NCI-H2107 treated with DMSO at 0.1 percent for 48 hours (cell line): ENCODE results near the gene MTA2.
"Not testable (repeated sequence)": the region's sequence is repeated elsewhere in the genome, so short reads cannot be mapped to it uniquely, and the experiment has no call there.

Source experiments
- DNase-seq: peaks from one replicate; lab custom pipeline; 2025; ENCODE audit not compliant: unreplicated experiment; lab: John Stamatoyannopoulos, UW

Gene MTA2

GRCh38 chr11:62592989-62593421 is 8.7 kb downstream of the MTA2 start:
- DNase-seq: no peak

GRCh38 chr11:62592146-62592815 is 9.4 kb downstream of the MTA2 start:
- no peak for DNase-seq

GRCh38 chr11:62591448-62592145 is 10.1 kb downstream of the MTA2 start, which contains the start of gene TUT1:
Gene TUT1, minus strand, starts transcription at chr11:62591523. Its CDS starts 38 bp downstream, at chr11:62591485.
- peak; percentile 98 for DNase-seq

DNA sequence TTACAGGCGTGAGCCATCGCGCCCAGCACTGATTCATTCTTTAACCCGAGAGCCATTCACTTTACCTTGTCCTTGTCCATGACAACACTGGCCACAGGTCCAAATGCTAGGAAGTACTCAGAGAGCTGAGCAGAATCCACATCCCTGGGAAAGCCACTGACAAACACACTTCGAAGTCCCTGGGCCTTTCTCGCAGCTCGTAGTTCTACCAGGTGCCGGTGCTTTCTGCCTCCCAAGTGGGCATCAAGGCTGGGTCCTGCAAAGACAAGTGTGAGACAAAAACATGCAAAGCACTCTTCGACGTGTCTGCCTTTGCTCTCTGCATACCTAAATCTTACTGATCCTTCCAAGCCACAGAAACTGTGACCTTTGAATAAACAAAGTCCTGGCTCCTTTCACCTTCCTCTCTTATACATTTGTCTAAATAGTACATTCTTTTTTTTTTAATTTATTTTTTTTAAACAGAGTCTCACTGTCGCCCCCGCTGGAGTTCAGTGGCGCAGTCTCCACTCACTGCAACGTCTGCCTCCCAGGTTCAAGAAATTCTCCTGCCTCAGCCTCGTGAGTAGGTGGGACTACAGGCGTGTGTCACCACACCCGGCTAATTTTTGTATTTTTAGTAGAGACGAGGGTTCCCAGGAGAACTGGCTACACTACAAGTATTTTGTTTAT is 12.6 kb downstream of the MTA2 start:
- DNase-seq: no peak

DNA sequence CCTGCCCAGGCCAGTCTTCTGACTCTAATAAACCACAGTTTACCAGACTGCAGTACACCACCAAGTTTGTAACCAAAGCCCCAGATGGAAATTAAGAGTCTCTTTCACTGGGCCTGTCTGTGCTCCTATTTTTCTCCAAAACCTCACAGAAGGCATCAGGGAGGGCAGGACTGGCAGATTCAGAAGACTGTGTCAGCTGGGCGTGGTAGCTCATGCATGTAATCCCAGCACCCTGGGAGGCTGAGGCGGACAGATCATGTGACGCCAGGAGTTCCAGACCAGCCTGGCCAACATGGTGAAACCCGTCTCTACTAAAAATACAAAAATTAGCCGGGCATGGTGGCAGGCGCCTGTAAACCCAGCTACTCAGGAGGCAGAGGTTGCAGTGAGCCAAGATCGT is 16.3 kb downstream of the MTA2 start:
- not testable (repeated sequence) for DNase-seq

GRCh38 chr11:62581735-62582134 is 19.9 kb downstream of the MTA2 start:
- not testable (repeated sequence) for DNase-seq

DNA sequence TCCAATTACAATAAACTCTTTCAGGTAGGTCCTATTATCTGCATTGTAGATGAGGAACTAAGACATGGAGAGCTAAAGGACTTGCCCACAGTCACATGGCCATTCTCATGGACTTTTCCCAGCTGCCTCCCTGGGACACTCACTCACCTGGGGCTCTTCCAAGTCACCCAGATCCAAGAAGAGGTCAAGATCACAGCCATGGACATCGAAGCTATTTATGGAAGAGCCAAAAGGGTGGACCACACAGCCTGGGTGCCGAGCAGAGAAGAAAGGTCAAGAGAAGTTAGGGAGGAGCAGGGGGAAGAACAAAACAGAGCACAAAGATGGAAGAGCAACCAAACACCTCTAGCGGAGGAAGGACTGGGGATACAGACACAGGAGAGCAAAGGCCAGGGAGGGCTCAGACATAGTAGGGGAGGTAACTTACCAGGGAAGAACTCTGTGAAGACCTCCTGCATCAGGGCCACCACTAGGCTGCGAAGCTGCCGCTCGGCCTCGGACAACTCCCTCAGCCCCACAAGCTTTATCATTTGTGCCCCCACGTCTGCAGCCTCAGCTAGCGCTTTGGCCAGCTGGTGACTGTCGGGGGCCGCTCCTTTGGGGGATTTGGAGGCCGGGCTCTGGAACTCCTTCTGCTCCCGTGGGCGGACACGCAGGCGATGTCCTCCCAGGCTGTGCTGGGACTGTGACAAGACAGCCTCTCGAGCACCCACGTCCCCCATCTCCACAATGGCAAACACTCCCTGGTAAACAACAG is 20.5 kb downstream of the MTA2 start:
- DNase-seq: no peak

DNA sequence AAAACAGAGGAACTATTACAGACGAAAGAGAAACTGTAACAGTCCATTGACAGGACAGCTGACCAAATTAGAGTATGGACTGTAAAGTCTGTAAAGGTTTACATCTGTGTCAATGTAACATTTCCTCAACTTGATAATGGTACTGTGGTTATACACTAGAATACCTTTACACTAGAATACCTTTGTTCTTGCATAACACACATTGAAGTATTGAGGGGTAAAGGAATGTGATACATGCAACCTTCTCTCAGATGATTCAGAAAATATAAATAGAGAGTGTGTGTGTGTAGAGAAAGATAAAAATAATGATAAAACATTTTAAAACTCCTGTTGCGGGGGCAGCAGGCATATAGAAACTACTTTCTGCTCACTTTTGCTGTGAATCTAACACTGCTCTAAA is 22.4 kb downstream of the MTA2 start:
- no peak for DNase-seq

GRCh38 chr11:62578541-62578940 is 23.1 kb downstream of the MTA2 start:
- DNase-seq: no peak

- DNase-seq: no peak
These were observed 24.5 kb downstream of the MTA2 start for GRCh38 chr11:62577046-62577714.

DNA sequence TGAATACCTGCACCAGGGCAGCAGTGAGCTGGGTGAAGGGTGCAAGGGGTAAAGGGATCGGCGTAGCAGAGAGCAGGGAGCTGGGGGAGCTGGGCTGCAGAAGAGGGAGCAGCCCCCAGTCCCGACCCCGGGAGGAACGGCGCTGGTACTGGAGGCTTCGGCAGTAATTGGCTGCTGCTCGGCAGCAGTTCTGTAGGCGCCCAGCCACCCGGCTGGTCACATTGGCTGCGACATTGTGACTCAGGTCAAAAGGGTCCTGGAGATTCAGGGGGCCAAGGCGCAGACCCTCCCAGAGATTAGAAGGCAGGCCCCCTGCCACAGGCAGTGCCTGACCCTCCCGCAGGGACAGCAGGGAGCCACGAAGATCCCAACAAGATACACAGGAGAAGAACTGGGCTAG is 25.8 kb downstream of the MTA2 start:
- no peak for DNase-seq

- no peak for DNase-seq
These were observed 26.5 kb downstream of the MTA2 start for GRCh38 chr11:62575156-62575555.

GRCh38 chr11:62574363-62575071 is 27.1 kb downstream of the MTA2 start:
- no peak for DNase-seq

- peak; percentile 99 for DNase-seq
These were observed 27.9 kb downstream of the MTA2 start, which contains the start of gene EEF1G for GRCh38 chr11:62573592-62574362. Gene EEF1G, minus strand, starts transcription at chr11:62573891. Its CDS starts 49 bp downstream, at chr11:62573842.

- no peak for DNase-seq
These were observed 28.6 kb downstream of the MTA2 start for GRCh38 chr11:62573006-62573591.

DNA sequence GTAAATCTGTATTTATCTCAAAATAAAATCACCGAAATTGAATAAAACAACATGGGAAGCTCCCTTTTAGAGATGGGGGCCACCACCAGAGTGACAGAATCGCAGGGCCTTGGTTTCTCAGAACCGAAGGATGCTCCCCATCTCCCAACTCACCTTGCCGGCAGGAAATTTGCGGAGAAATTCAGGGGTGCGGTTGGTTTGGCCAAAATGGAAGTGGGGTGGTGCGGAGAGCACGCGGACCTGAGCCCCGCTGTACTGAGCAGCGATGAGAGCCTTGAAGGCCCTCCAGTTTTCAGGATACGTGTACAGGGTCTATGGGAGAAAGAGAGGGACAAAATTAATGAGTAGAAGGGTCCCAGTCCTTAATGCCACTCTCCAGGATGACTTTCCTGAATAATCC is 29.2 kb downstream of the MTA2 start:
- no peak for DNase-seq

GRCh38 chr11:62571493-62571892 is 30.2 kb downstream of the MTA2 start:
- DNase-seq: not testable (repeated sequence)

GRCh38 chr11:62570903-62571302 is 30.8 kb downstream of the MTA2 start:
- not testable (repeated sequence) for DNase-seq

DNA sequence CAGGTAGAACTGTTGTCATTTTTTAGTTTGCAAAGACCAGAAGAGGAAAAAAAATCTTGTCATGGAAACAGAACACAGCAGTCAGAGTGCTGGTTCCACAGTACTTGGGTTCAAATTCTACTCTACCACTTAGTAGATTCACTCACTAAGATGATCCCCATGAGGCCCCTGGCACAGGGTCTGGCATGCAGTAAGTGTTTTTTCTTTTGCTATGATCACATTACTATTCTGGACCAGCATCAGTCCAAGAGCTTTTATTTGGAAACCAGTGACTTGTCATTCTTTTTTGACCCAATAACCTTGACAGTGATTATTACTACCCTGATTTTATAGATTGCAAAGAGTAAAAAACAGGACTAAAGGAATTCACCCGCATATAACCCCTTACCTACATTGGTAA is 32.1 kb downstream of the MTA2 start:
- no peak for DNase-seq
